ENCODE data around the gene IQCE. TPM values are rescaled to one million over a fixed set of nuclear protein-coding genes. Genes with fewer than 3 reads are reported as not detected.
A peak's percentile ranks its signal among the peaks of the same experiment; 100 is the strongest.

The IQCE gene
- total RNA-seq, 1 donor from 2014 or later = 5.2 TPM

DNA sequence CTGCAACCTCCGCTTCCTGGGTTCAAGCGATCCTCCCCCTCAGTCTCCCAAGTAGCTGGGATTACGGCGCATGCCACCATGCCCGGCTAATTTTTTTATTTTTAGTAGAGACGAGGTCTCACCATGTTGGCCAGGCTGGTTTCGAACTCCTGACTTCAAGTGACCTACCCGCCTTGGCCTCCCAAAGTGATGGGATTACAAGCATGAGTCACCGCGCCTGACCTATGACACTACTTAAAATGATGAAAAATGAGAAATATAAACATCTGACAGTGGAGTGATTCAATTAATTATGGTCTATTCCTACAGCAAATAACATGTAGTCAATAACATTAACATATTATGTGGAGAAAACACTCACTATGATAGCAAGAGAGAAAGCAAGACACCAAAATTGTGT is 5.7 kb upstream of the IQCE start:
- Histone ChIP-seq H3K27me3 (no peaks in the 10 kb centered on the region), H3K9me3 (no peaks in the 10 kb centered on the region), H3K4me3 (no peak overlapping the region), H3K4me1 (peaks cover 37% of the 10 kb centered on the region), H3K36me3 (peaks cover 0 to 11% of the 10 kb centered on the region in 2 donors), H3K27ac (no peak overlapping the region)
- DNase-seq (ENCODE audit: extremely low spot score in 2 of 2) = no peak
- no peak for TF ChIP-seq CTCF (IDR thresholded peaks at IDR 0.05)
- no peak for TF ChIP-seq POLR2A (IDR thresholded peaks at IDR 0.05)
- no peak for TF ChIP-seq POLR2AphosphoS5 (IDR thresholded peaks at IDR 0.05; ENCODE audit: insufficient read depth in 1 of 2, low read depth in 1 of 2)
- intact Hi-C loops (cut with DNase I) = loop anchor here (10.0 kb wide), 1 partner anchor 82 kb away; the partner anchor contains the start of gene TTYH3

- peaks cover 41% of the 10 kb centered on the region for H3K4me1 ChIP-seq
Observed at GRCh38 chr7:2553831-2554581, 4.8 kb upstream of the IQCE start.

GRCh38 chr7:2554661-2555111 is 4.1 kb upstream of the IQCE start:
- TF ChIP-seq POLR2A (IDR thresholded peaks at IDR 0.05) = no peak
- TF ChIP-seq POLR2AphosphoS5 (IDR thresholded peaks at IDR 0.05; ENCODE audit: insufficient read depth in 1 of 2, low read depth in 1 of 2) = no peak
- no peak for TF ChIP-seq CTCF (IDR thresholded peaks at IDR 0.05)
- peaks cover 45% of the 10 kb centered on the region for H3K4me1 ChIP-seq
- peaks cover 0 to 1% of the 10 kb centered on the region in 2 donors for H3K36me3 ChIP-seq
- H3K9me3 ChIP-seq = no peaks in the 10 kb centered on the region
- peak overlapping the region; percentile 68 to 74 for H3K4me3 ChIP-seq
- H3K27me3 ChIP-seq = no peaks in the 10 kb centered on the region
- peak overlapping the region; percentile 95 for H3K27ac ChIP-seq
- DNase-seq (ENCODE audit: extremely low spot score in 2 of 2) = no peak
- intact Hi-C loops (cut with DNase I) = loop anchor here (5.0 to 10.0 kb wide), 2 partner anchors 77 to 80 kb away; partner anchors contain the start of genes GRIFIN and TTYH3

More at GRCh38 chr7:2553831-2554581, 4.8 kb upstream of the IQCE start:
- H3K4me3 ChIP-seq = peak overlapping the region; percentile 68 to 74
- no peaks in the 10 kb centered on the region for H3K27me3 ChIP-seq
- DNase-seq (ENCODE audit: extremely low spot score in 2 of 2) = no peak
- no peak for TF ChIP-seq CTCF (IDR thresholded peaks at IDR 0.05)
- TF ChIP-seq POLR2AphosphoS5 (IDR thresholded peaks at IDR 0.05; ENCODE audit: insufficient read depth in 1 of 2, low read depth in 1 of 2) = no peak
- no peak for TF ChIP-seq POLR2A (IDR thresholded peaks at IDR 0.05)
- H3K36me3 ChIP-seq = peaks cover 0 to 8% of the 10 kb centered on the region in 2 donors
- H3K9me3 ChIP-seq = no peaks in the 10 kb centered on the region
- intact Hi-C loops (cut with DNase I) = loop anchor here (10.0 kb wide), 1 partner anchor 81 kb away; the partner anchor contains the start of gene TTYH3
- peak overlapping the region; percentile 95 for H3K27ac ChIP-seq

- intact Hi-C loops (cut with DNase I) = loop anchor here (5.0 to 10.0 kb wide), 2 partner anchors 78 to 79 kb away; partner anchors contain the start of genes GRIFIN and TTYH3
- H3K27me3 ChIP-seq = no peaks in the 10 kb centered on the region
- no peaks in the 10 kb centered on the region for H3K9me3 ChIP-seq
- H3K4me1 ChIP-seq = peaks cover 52% of the 10 kb centered on the region
- H3K36me3 ChIP-seq = no peaks in the 10 kb centered on the region
- peak within 1 kb of the TSS; percentile 68 to 74 for H3K4me3 ChIP-seq
- H3K27ac ChIP-seq = peak within 1 kb of the TSS; percentile 95
- peak in 1 of 3 experiments; percentile 18 for TF ChIP-seq CTCF (IDR thresholded peaks at IDR 0.05)
- peak; percentile 79 to 89 for TF ChIP-seq POLR2AphosphoS5 (IDR thresholded peaks at IDR 0.05; ENCODE audit: insufficient read depth in 1 of 2, low read depth in 1 of 2)
- TF ChIP-seq POLR2A (IDR thresholded peaks at IDR 0.05) = peak in 1 of 2 donors; percentile 49
- DNase-seq (ENCODE audit: extremely low spot score in 2 of 2) = peak in 1 of 2 donors; percentile 94
Observed at GRCh38 chr7:2555121-2556052, 3.4 kb upstream of the IQCE start, which contains the start of gene BRAT1. TSS of gene BRAT1 (minus strand) at chr7:2555524. CDS start at chr7:2554431, 1,093 bp downstream.
